Fibroblast of skin of right biceps (primary cell): ENCODE measurements around the gene MGAT4A.
A peak's percentile ranks its signal among the peaks of the same experiment; 100 is the strongest.

Experiments used
- DNase-seq: peaks from one replicate; pipeline ENCODE4 v3.0.0-alpha.2; 2013

The MGAT4A gene

DNA sequence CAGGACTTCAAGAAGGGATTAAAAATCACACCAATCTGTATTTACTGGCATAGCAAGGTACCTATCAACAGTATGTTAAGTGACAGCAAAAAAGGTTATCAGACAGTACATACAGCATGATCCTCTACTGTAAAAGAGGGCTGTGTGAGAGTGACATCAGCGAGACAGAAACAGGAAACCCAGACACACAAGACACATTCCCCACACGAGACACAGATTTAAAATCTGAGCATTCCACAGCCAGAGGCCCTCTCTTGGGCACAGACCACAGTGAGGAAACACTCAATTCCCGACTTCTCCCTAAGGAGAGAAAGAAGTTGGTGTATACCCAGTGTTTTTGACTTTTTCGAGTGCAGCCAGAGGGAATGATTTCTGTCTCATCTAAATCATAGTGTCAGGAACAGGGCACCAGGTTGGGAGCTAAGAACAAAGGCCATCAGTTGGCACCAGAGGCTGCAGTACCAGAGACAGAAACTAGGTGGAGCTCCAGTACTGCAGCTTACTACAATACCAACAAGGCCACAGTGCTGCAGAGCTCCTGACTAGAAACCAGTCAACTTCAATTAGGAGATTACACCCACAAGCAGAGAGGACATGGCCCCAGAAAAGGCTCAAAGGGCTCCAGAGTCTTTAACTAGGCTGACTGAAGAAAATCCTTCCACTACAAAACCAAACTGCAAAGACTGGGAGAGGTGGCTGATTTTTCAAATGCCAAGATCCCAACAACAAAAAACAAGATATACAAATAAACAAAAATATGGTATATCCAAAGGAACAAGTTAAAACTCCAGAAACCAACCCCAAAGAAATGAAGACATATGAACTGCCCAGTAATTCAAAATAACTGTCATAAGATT, 81.6 kb downstream of the MGAT4A start:
- DNase-seq, result peak; percentile 68

DNA sequence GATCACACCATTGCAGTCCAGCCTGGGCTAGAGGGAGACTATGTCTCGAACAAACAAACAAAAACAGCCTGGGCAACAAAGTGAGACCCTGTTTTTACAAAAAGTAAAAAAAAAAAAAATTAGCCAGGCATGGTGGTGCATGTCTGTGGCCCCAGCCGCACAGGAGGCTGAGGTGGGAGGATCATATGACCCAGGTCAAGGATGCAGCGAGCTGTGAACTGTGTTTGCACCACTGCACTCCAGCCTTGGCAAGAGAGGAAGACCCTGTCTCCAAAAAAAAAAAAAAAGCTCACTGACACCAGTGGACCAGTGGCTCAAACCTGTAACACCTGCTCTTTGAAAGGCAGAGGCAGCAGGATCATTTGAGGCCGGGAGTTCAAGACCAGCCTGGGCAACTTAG, 82.5 kb downstream of the MGAT4A start:
- DNase-seq, result no peak

DNA sequence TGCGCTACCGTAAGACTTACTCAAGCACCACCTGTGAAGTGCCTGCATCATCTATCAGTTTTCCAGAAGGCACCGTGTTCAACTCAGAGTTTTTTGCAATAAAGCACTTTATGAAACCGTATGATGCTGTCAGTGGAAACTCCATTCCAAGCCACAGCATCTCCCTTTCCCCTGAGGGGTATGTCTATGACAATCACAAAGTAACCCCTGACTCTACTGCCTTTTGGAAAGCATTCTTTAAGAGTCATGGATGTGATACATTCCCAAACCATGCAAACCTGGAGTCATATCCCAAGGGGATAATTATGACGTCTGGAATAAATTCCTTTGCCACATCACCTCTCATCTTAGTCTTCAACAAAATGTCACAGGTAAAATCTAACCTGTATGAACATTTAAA, 83.3 kb downstream of the MGAT4A start:
- peak; percentile 69 for DNase-seq

GRCh38 chr2:98643496-98644100, 87.3 kb downstream of the MGAT4A start:
- peak; percentile 16 for DNase-seq

- DNase-seq, result no peak
Observed at GRCh38 chr2:98637401-98638147, 93.4 kb downstream of the MGAT4A start.

DNA sequence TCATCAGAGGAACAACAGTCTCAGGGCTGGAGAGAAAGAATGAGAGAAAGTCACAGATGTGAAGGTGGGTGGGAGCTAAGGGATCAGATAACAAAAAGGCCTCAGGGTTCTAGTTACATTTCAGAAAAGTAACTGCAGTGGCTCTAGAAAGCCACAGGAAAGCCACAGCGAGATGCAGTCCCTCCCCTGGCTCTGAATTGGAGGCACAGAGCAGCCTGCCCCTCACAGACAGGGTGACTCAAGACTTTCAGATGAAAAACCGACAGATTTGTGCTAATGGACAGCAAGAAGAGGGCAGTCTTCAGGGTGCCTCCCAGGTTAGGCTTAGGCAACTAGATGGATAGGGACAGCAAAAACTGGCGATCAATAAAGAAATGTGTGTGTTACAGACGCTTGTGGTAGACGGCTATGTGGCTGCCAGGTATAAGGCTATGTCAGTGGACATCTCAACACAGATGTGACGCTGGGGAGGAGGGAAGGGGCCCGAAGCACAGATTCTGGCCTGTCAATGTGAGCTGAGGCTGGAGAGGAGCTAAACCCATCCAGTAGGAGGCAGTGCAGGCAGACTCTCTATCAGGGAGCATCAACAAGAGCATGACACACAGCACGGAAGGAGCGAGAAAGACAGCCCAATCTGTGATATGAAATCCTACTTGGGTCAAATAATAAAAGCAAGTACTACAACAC, 96.4 kb downstream of the MGAT4A start:
- DNase-seq, result peak; percentile 3

- DNase-seq, result no peak
Observed at GRCh38 chr2:98632351-98632750, 98.6 kb downstream of the MGAT4A start.

GRCh38 chr2:98623657-98624056, 107.3 kb downstream of the MGAT4A start:
- DNase-seq, result no peak

DNA sequence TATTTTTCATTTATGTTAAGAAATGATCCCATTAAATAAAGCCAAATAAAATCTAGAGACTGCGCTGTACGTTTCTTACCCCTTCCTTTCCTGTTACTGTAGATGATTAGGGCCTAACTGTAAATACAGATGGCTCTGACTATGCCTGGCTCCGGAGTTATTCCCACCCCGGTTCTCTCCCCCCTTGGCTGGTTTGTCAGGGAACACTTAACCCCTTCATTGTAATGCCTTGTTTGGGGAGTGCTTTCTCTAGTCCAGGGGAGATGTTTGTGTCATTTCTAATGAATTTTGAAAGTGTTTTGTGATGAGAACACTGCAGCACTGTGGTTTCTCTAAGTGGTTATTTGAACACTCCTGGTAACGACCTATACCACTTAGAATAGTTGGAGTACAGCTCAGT, 113.8 kb downstream of the MGAT4A start:
- DNase-seq, result no peak

- DNase-seq, result no peak
Observed at GRCh38 chr2:98615481-98615880, 115.5 kb downstream of the MGAT4A start.

DNA sequence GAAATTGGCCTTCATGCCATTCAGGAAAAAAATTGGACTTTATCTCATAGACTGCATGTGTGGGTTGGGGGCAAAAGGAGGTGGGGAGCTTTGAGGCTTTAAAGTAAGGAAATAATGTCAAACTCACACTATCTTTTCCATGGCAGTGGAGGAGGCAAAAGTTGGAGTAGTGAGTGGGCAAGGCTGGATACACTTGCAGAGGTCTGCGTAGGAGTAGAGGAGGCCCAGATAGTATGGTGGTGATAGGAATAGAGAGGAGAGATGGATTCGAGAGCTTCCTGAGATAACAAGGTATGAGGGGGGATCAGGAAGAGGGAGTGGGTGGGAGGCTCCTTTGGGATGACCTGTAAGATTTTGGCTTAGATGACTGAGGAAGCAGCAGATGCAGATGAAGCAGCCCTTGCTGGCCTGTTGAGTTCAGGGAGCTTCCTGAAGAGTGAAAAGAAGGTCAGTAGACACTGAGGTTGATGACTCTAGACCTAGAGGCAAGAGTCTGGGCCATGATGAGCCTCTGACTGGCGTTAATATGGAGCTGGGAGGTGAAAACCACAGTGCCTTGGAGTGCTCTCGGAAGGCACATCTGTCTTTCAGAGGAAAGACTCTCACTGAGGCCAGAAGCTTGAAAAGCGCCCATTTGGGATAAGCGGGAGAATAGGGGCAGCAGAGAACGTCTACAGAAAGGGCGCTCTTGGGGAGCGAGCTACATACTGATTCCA, 116.8 kb downstream of the MGAT4A start:
- no peak for DNase-seq

DNA sequence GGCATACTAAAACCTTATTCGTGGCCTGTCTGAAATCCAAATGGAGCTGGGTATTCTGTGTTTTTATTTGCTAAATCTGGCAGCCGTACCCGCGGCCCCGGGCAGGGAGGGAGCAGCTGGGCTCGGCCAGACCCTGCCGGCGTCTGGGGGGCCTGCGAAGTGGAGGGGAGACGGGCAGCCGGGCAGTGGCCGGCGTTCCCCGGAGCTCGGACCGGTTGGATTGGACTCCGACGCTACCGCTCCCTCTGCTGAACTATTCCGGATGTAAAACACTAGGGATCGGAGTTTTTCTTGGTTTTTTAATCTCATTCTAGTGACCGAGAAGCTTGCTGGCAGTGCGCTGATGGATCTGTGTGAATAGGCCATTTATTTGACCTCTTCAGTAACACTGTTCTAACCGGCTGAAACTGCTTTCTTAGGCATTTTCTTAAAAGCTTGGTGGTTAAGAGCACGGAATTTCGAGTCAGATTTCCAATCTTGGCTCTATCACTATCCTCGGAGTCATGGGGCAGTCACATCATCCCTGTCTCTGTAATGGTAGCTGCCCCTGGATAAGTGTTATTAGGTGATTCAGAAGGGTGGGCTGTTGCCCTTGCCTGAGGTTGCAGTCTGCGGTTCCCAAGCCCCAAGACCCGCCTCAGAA, 121.8 kb downstream of the MGAT4A start:
- peak; percentile 33 for DNase-seq

DNA sequence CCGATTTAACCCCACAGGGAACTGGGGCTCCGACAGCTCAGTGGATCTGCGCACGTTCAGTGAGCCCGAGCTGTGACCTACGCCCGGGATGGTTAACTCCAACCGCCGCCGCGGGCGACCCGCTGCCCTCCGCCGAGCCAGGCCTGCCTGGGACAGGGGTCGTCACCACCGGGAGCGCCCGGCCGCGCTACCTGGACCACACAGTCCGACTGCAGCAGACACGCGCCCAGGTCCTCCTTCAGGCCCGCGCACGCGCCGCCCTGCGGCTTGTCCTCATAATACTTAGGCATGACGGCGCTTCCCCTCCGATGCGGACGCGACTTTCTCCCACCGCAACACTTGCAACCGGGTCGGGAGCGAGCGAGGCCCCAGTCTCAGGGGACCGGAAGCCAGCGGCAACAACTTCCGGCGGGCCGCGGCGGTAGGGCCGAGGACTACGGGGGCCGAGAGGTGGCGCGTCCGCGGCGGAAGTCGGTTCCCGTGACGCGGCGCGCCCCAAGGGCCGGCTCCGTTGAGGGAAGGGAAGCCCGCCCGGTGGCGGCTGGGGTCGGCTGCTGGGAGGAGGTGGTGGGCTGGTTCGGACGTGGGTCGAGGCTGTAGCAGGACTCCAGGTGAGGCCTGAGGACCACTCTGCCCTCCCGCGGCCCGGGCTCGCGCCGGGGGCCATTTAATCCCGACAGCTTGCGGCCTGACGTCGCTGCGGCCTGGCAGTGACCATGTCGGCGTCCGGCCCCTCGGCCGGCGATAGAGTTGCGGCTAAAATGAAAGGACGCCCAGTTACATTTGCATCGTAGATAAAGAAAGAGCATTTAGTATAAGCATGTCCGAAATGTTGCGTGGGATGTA, 122.6 kb downstream of the MGAT4A start, which contains the start of the genes COA5 and UNC50:
Gene COA5, minus strand, starts transcription at position 397 of the 846 bp plus-strand sequence. Its CDS starts 107 bp downstream, at position 290.
Gene UNC50, plus strand, starts transcription at position 474 of the 846 bp plus-strand sequence. CDS start 1,171 bp downstream, outside the sequence.
- peak; percentile 92 for DNase-seq

DNA sequence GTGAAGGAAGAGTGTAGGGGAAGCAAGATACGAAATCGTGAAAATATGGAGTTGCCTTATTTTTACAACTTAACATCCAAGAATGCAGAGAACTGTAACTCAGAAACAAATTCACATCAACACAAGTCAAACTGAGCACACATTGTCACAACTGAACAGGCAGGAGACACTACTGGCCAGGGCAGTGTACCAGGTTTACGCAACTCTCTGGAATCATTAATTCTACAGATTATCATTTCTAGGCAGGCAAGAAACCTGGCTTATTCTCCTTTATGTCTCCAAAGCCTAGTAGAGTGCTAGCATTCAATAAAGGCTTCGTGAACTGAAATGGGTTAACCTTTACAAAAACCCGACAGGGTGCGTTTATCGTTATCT, 123.2 kb downstream of the MGAT4A start:
- DNase-seq, result no peak

GRCh38 chr2:98607104-98607503, 123.8 kb downstream of the MGAT4A start:
- no peak for DNase-seq

- DNase-seq, result no peak
Observed at GRCh38 chr2:98606431-98606830, 124.5 kb downstream of the MGAT4A start.

DNA sequence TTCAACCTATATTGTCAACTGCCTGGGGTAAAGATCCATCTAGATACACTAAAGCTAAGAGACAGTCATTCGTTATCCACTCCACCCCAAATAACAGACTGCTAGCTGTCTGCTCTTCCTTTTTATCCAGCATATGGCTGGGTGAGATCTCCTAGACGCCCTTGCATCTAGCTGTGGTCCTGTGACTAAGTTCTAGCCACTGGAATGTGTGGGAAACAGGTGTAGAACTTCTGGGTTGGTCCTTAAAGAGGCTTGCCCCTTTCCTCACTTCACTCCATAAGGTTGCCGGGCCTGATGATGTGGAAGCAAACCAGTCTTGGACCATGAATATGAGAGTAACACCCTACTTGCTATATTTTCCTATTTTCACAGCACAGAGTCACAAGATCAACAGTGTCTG, 125.9 kb downstream of the MGAT4A start:
- DNase-seq, result no peak

GRCh38 chr2:98604547-98604946, 126.4 kb downstream of the MGAT4A start:
- DNase-seq, result no peak

DNA sequence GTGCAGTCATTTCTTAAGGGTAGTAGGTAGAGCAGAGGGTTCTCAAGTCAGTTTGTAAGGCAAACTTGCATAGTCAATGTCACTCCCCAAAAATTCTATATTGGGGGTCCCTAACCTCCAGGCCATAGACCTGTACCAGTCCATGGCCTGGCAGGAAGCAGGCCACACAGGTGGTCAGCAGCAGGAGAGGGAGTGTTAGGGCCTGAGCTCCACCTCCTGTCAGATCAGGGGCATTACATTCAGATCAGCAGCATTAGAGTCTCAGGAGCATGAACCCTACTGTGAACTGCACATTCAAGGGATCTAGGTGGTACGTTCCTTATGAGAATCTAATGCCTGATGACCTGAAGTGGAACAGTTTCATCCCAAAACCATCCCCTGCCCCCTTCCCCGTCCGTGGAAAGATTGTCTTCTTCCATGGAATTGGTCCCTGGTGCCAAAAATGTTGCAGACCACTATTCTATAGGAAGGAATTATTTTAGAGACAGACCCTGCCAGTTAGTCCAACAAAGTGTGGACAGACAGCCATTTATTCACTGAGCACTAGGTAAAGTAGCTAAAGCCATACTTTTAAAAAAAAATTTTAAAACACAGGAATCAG, 129.3 kb downstream of the MGAT4A start:
- DNase-seq, result peak; percentile 26

GRCh38 chr2:98598781-98599428, 132.0 kb downstream of the MGAT4A start:
- peak; percentile 27 for DNase-seq
